ENCODE results near the gene COX15.

Gene COX15

GRCh38 chr10:99682752-99683151 lies 49.2 kb downstream of the COX15 start:
- TF ChIP-seq POLR2A (IDR thresholded peaks at IDR 0.05; ENCODE audit: extremely low read depth, insufficient read length), result no peak
- TF ChIP-seq MAX (IDR thresholded peaks at IDR 0.05; ENCODE audit: low read depth, low read length), result no peak
- TF ChIP-seq MYC (IDR thresholded peaks at IDR 0.05; ENCODE audit: low read depth, low read length), result no peak
- TF ChIP-seq CTCF (IDR thresholded peaks at IDR 0.05; ENCODE audit: low read depth, low read length), result no peak
- no peak overlapping the region for H3K4me3 ChIP-seq (ENCODE audit: low read depth, low read length)
- peak; percentile 9 for DNase-seq (ENCODE audit: low read depth)

All from NB4 (cell line).